GM21381 (cell line): ENCODE measurements around the gene RBM44.
A peak's percentile ranks its signal among the peaks of the same experiment; 100 is the strongest.
"Not testable (repeated sequence)": the region's sequence is repeated elsewhere in the genome, so short reads cannot be mapped to it uniquely, and the experiment has no call there.

Experiments used
- ATAC-seq: cut with Tn5 transposase; IDR thresholded peaks from one replicate; pipeline ENCODE4 v1.9.1; 2021; ENCODE audit warnings: mild to moderate bottlenecking, moderate library complexity; ENCODE audit not compliant: unreplicated experiment

RBM44 gene

GRCh38 chr2:237798236-237799059 is at the start of gene RBM44:
Gene RBM44 (plus strand): TSS chr2:237798779. CDS start chr2:237813610, 14,831 bp downstream.
- ATAC-seq, result no peak

- ATAC-seq, result no peak
Observed at GRCh38 chr2:237749002-237749401, 49.6 kb upstream of the RBM44 start.

GRCh38 chr2:237749961-237750360 is 48.6 kb upstream of the RBM44 start:
- ATAC-seq, result no peak

- not testable (repeated sequence) for ATAC-seq
Observed at GRCh38 chr2:237750441-237750840, 48.1 kb upstream of the RBM44 start.

- ATAC-seq, result peak; percentile 99
Observed at GRCh38 chr2:237752761-237753165, 45.8 kb upstream of the RBM44 start.

- no peak for ATAC-seq
Observed at GRCh38 chr2:237754182-237754581, 44.4 kb upstream of the RBM44 start.

GRCh38 chr2:237754626-237755248 is 43.8 kb upstream of the RBM44 start:
- ATAC-seq, result no peak

- no peak for ATAC-seq
Observed at GRCh38 chr2:237757616-237758015, 41.0 kb upstream of the RBM44 start.

GRCh38 chr2:237758185-237758584 is 40.4 kb upstream of the RBM44 start:
- ATAC-seq, result no peak

- no peak for ATAC-seq
Observed at GRCh38 chr2:237759176-237759575, 39.4 kb upstream of the RBM44 start.

GRCh38 chr2:237760506-237761502 is 37.8 kb upstream of the RBM44 start:
- ATAC-seq, result no peak

GRCh38 chr2:237762291-237763182 is 36.0 kb upstream of the RBM44 start:
- not testable (repeated sequence) for ATAC-seq

- ATAC-seq, result no peak
Observed at GRCh38 chr2:237763812-237764211, 34.8 kb upstream of the RBM44 start.

GRCh38 chr2:237765122-237765521 is 33.5 kb upstream of the RBM44 start:
- ATAC-seq, result not testable (repeated sequence)

GRCh38 chr2:237765875-237766274 is 32.7 kb upstream of the RBM44 start:
- ATAC-seq, result no peak

- no peak for ATAC-seq
Observed at GRCh38 chr2:237766340-237766739, 32.2 kb upstream of the RBM44 start.

- ATAC-seq, result no peak
Observed at GRCh38 chr2:237772513-237772912, 26.1 kb upstream of the RBM44 start.

- ATAC-seq, result no peak
Observed at GRCh38 chr2:237773826-237774225, 24.8 kb upstream of the RBM44 start.

- ATAC-seq, result peak; percentile 55
Observed at GRCh38 chr2:237774811-237775553, 23.6 kb upstream of the RBM44 start.
